Neural cell (in vitro differentiated cells): Measurements from ENCODE around the gene PRDM15. TPM values are rescaled to one million over a fixed set of nuclear protein-coding genes. Genes with fewer than 3 reads are reported as not detected.

ENCODE experiments used
- H2AFZ ChIP-seq: fragments of 200-600, 300-800 bp; sonication (generic), shearing (Covaris generic); 2 replicates; pipeline ENCODE4 v1.6.0; 2014; ENCODE audit warnings: low read depth, mild to moderate bottlenecking, antibody characterized with exemption, low read length, moderate library complexity
- H3F3A ChIP-seq: fragments of 200-600 bp; shearing (Covaris generic); 2 replicates; pipeline ENCODE4 v1.6.1; 2016; ENCODE audit warnings: mild to moderate bottlenecking, moderate library complexity, mixed read lengths, antibody characterized with exemption, low read length; ENCODE audit not compliant: insufficient read depth, poor library complexity, severe bottlenecking
- H3K27ac ChIP-seq: fragments of 200-600, 300-800 bp; sonication (generic), shearing (Covaris generic); 2 replicates; pipeline ENCODE4 v1.5.1; 2014; ENCODE audit warnings: mild to moderate bottlenecking, low read length, moderate library complexity
- H3K27me3 ChIP-seq: fragments of 300-800, 200-600 bp; sonication (generic), shearing (Covaris generic); 2 replicates; pipeline ENCODE4 v1.6.0; 2014; ENCODE audit warnings: mild to moderate bottlenecking, low read depth, low read length, moderate library complexity; ENCODE audit not compliant: insufficient read depth
- H3K36me3 ChIP-seq: fragments of 300-800, 200-600 bp; sonication (generic), shearing (Covaris generic); 2 replicates; pipeline ENCODE4 v1.5.1; 2014; ENCODE audit warnings: mild to moderate bottlenecking, antibody characterized with exemption, low read length, moderate library complexity; ENCODE audit not compliant: insufficient read depth
- H3K4me2 ChIP-seq: fragments of 300-800, 200-600 bp; sonication (generic), shearing (Covaris generic); 2 replicates; pipeline ENCODE4 v1.6.0; 2014; ENCODE audit warnings: mild to moderate bottlenecking, low read length
- H3K4me3 ChIP-seq: fragments of 300-800, 200-600 bp; sonication (generic), shearing (Covaris generic); 2 replicates; pipeline ENCODE4 v1.5.1; 2014; ENCODE audit warnings: mild to moderate bottlenecking, low read length, moderate library complexity
- H3K79me2 ChIP-seq: fragments of 200-600 bp; shearing (Covaris generic); replicated peaks from 2 replicates; pipeline ENCODE4 v1.6.0; 2014; ENCODE audit warnings: mild to moderate bottlenecking, low read length, moderate library complexity; ENCODE audit not compliant: insufficient read depth
- H3K9ac ChIP-seq: fragments of 300-800, 200-600 bp; sonication (generic), shearing (Covaris generic); 2 replicates; pipeline ENCODE4 v1.6.1; 2016; ENCODE audit warnings: mild to moderate bottlenecking, low read length, mixed read lengths
- H3K9me2 ChIP-seq: fragments of 200-600 bp; shearing (Covaris generic); 2 replicates; pipeline ENCODE4 v1.6.1; 2016; ENCODE audit warnings: mild to moderate bottlenecking, low read length, mixed read lengths; ENCODE audit not compliant: insufficient read depth
- H3K9me3 ChIP-seq: fragments of 200-600, 300-800 bp; sonication (generic), shearing (Covaris generic); 2 replicates; pipeline ENCODE4 v1.6.1; 2016; ENCODE audit warnings: mild to moderate bottlenecking, mixed run types, low read length, moderate library complexity, mixed read lengths
- H4K20me1 ChIP-seq: fragments of 200-600 bp; shearing (Covaris generic); 2 replicates; pipeline ENCODE4 v1.6.1; 2016; ENCODE audit warnings: mild to moderate bottlenecking, mixed run types; ENCODE audit not compliant: insufficient read depth
- EP300 ChIP-seq: fragments of 450-650 bp; conservative IDR thresholded peaks from 2 replicates; pipeline ENCODE4 v1.6.1; 2014; ENCODE audit warnings: antibody characterized with exemption, mild to moderate bottlenecking, moderate library complexity; ENCODE audit not compliant: poor library complexity, severe bottlenecking
- EZH2 ChIP-seq: fragments of 200-600, 300-800 bp; shearing (Covaris generic), sonication (generic); IDR thresholded peaks from 2 replicates; pipeline ENCODE4 v1.6.1; 2014; ENCODE audit warnings: antibody characterized with exemption, low read length, borderline replicate concordance, mild to moderate bottlenecking; ENCODE audit not compliant: insufficient read depth, poor library complexity, severe bottlenecking
- MXI1 ChIP-seq: fragments of 450-650 bp; conservative IDR thresholded peaks from 2 replicates; pipeline ENCODE4 v1.6.1; 2014; ENCODE audit warnings: antibody characterized with exemption, mild to moderate bottlenecking; ENCODE audit not compliant: poor library complexity, severe bottlenecking
- POLR2AphosphoS5 ChIP-seq: IDR thresholded peaks from 2 replicates; pipeline ENCODE4 v1.6.1; 2012
- RAD21 ChIP-seq: fragments of 450-650 bp; conservative IDR thresholded peaks from 2 replicates; pipeline ENCODE4 v1.6.1; 2014; ENCODE audit warnings: antibody characterized with exemption, mild to moderate bottlenecking, moderate library complexity
- SMC3 ChIP-seq: fragments of 450-650 bp; conservative IDR thresholded peaks from 2 replicates; pipeline ENCODE4 v1.6.1; 2014; ENCODE audit warnings: antibody characterized with exemption, mild to moderate bottlenecking, moderate library complexity; ENCODE audit not compliant: poor library complexity
- TAF1 ChIP-seq: IDR thresholded peaks from 2 replicates; pipeline ENCODE4 v1.6.1; 2012; ENCODE audit warnings: low read depth
- polyA plus RNA-seq: library from polyadenylated mRNA; depleted of rRNA; stranded (reverse); fragments of >200 nt; gene quantifications from 2 replicates; pipeline ENCODE4 v1.2.3, GENCODE V29; 2014
- TF ChIP-seq, protein P1 (sequence below): fragments of 450-650 bp; IDR thresholded peaks from 2 replicates; pipeline ENCODE4 v1.5.1; 2014; ENCODE audit warnings: antibody characterized with exemption, mild to moderate bottlenecking, moderate library complexity; ENCODE audit not compliant: poor library complexity, severe bottlenecking
- TF ChIP-seq, protein P2 (sequence below): IDR thresholded peaks from 2 replicates; pipeline ENCODE4 v1.6.1; 2012; ENCODE audit warnings: borderline replicate concordance

The PRDM15 gene
- polyA plus RNA-seq, 1 donor from 2014 or later, result 4.1 TPM

DNA sequence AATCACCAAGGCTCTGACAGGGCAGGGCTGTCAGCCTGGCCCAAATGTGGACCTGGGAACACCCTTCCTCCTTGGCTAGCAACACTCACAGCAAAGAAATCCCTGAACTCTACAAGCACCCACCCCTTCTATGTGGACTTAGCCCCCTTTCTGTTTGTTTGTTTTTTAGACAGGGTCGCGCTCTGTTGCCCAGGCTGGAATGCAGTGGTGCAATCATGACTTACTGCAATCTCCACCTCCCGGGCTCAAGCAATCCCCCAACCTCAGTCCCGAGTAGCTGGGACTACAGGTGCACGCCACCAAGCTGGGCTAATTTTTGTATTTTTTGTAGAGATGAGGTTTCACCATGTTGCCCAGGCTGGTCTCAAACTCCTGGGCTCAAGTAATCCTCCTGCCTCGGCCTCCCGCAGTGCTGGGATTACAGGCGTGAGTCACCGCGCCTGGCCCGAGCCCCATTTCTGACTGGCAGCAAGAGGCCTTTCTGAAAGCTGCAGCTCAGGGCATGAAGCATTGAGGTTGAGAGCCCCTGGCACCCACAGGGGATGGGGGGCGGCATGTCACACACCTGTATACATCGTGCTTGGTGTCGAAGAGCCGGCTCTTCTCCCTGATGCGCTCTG, 128.5 kb downstream of the PRDM15 start:
- Histone ChIP-seq H3K9me3 (no peaks in the 10 kb centered on the region), H3F3A (no peaks in the 10 kb centered on the region), H3K36me3 (no peaks in the 10 kb centered on the region), H3K27me3 (no peaks in the 10 kb centered on the region), H2AFZ (no peak overlapping the region), H3K79me2 (no peaks in the 10 kb centered on the region), H3K4me2 (no peak overlapping the region), H4K20me1 (no peaks in the 10 kb centered on the region), H3K4me3 (no peak overlapping the region), H3K9ac (no peak overlapping the region), H3K9me2 (no peaks in the 10 kb centered on the region), H3K27ac (no peak overlapping the region)
- TF ChIP-seq, protein P1, sequence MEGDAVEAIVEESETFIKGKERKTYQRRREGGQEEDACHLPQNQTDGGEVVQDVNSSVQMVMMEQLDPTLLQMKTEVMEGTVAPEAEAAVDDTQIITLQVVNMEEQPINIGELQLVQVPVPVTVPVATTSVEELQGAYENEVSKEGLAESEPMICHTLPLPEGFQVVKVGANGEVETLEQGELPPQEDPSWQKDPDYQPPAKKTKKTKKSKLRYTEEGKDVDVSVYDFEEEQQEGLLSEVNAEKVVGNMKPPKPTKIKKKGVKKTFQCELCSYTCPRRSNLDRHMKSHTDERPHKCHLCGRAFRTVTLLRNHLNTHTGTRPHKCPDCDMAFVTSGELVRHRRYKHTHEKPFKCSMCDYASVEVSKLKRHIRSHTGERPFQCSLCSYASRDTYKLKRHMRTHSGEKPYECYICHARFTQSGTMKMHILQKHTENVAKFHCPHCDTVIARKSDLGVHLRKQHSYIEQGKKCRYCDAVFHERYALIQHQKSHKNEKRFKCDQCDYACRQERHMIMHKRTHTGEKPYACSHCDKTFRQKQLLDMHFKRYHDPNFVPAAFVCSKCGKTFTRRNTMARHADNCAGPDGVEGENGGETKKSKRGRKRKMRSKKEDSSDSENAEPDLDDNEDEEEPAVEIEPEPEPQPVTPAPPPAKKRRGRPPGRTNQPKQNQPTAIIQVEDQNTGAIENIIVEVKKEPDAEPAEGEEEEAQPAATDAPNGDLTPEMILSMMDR, result no peak
- TF ChIP-seq TAF1, result no peak
- TF ChIP-seq EP300, result no peak
- TF ChIP-seq, protein P2, sequence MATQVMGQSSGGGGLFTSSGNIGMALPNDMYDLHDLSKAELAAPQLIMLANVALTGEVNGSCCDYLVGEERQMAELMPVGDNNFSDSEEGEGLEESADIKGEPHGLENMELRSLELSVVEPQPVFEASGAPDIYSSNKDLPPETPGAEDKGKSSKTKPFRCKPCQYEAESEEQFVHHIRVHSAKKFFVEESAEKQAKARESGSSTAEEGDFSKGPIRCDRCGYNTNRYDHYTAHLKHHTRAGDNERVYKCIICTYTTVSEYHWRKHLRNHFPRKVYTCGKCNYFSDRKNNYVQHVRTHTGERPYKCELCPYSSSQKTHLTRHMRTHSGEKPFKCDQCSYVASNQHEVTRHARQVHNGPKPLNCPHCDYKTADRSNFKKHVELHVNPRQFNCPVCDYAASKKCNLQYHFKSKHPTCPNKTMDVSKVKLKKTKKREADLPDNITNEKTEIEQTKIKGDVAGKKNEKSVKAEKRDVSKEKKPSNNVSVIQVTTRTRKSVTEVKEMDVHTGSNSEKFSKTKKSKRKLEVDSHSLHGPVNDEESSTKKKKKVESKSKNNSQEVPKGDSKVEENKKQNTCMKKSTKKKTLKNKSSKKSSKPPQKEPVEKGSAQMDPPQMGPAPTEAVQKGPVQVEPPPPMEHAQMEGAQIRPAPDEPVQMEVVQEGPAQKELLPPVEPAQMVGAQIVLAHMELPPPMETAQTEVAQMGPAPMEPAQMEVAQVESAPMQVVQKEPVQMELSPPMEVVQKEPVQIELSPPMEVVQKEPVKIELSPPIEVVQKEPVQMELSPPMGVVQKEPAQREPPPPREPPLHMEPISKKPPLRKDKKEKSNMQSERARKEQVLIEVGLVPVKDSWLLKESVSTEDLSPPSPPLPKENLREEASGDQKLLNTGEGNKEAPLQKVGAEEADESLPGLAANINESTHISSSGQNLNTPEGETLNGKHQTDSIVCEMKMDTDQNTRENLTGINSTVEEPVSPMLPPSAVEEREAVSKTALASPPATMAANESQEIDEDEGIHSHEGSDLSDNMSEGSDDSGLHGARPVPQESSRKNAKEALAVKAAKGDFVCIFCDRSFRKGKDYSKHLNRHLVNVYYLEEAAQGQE, result no peak
- no peak for TF ChIP-seq MXI1
- TF ChIP-seq EZH2, result no peak
- TF ChIP-seq RAD21, result no peak
- no peak for TF ChIP-seq SMC3
- no peak for TF ChIP-seq POLR2AphosphoS5

DNA sequence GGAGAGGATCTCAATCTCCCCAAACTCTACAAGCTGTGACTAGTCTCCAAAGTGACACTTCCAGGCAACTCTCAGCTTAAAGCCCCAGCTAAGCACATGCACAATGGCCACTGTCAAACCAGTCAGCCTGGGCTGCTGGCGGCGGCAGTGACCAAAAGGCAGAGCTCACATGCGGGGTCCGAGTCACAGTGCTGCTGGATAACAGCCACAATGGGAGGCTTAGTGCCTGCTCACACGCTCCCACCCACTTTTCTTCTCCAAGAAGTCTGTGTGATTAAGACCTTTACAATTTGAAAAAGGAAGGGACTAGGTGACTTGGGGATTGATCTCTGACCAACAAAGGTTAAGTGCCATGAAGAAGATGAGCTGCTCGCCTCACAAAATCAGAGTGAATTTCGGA, 129.1 kb downstream of the PRDM15 start:
- TF ChIP-seq, protein P1, result no peak
- Histone ChIP-seq H3K36me3 (no peaks in the 10 kb centered on the region), H4K20me1 (no peaks in the 10 kb centered on the region), H3K9ac (no peak overlapping the region), H3F3A (no peaks in the 10 kb centered on the region), H3K4me3 (no peak overlapping the region), H3K27ac (no peak overlapping the region), H3K79me2 (no peaks in the 10 kb centered on the region), H3K9me3 (no peaks in the 10 kb centered on the region), H3K4me2 (no peak overlapping the region), H3K9me2 (no peaks in the 10 kb centered on the region), H2AFZ (no peak overlapping the region), H3K27me3 (no peaks in the 10 kb centered on the region)
